Measurements from ENCODE around the gene SAMM50.

SAMM50 gene

DNA sequence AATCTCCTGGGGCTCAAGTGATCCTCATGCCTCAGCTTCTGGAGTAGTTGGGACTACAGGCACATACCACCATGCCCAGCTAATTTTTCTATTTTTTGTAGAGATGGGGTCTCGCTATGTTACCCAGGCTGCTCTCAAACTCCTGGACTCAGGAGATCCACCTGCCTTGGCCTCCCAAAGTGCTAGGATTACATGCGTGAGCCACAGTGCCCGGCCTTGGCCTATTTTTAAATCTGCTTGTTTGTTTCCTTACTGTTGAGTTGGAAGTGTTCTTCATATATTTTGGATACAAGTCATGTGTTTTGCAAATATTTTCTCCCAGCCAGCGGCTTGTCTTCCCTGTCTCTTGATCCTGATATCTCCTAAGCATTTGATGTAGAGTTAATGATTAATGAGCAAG lies 73.8 kb downstream of the SAMM50 start:
- TF ChIP-seq, protein P1, sequence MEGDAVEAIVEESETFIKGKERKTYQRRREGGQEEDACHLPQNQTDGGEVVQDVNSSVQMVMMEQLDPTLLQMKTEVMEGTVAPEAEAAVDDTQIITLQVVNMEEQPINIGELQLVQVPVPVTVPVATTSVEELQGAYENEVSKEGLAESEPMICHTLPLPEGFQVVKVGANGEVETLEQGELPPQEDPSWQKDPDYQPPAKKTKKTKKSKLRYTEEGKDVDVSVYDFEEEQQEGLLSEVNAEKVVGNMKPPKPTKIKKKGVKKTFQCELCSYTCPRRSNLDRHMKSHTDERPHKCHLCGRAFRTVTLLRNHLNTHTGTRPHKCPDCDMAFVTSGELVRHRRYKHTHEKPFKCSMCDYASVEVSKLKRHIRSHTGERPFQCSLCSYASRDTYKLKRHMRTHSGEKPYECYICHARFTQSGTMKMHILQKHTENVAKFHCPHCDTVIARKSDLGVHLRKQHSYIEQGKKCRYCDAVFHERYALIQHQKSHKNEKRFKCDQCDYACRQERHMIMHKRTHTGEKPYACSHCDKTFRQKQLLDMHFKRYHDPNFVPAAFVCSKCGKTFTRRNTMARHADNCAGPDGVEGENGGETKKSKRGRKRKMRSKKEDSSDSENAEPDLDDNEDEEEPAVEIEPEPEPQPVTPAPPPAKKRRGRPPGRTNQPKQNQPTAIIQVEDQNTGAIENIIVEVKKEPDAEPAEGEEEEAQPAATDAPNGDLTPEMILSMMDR (IDR thresholded peaks at IDR 0.05): no peak

DNA sequence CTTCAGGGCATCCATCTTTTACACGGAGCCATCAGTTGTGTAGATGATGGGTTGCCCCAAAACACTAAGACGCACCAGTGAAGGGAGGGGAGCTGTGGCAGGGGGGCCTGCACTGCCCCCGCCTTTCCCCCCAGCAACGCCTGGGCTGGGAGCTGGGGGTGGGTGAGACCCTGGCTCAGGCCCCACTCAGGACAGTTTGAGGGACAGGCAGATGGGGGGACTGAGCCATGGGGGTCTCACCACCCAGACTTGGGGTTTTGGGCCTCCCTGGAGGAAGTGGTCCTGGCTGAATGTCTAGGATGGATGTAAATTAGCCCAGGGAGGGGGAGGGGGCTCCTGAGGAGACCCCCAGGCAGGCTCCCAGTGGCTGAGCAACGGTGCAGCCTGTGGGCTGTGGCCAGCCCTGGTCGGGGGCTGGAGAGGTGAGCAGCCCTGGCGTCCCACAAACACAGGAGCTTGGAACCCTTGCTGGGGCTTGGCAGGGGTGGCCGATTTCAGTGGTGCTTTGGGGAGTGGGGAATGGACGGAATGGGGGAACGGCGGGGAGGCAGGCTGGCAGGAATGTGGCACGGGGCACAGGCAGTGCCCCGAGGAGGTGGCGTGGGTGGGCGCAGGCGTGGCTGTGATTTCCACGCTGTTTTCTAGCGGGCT lies 74.9 kb downstream of the SAMM50 start:
- TF ChIP-seq, protein P1 (IDR thresholded peaks at IDR 0.05): no peak

DNA sequence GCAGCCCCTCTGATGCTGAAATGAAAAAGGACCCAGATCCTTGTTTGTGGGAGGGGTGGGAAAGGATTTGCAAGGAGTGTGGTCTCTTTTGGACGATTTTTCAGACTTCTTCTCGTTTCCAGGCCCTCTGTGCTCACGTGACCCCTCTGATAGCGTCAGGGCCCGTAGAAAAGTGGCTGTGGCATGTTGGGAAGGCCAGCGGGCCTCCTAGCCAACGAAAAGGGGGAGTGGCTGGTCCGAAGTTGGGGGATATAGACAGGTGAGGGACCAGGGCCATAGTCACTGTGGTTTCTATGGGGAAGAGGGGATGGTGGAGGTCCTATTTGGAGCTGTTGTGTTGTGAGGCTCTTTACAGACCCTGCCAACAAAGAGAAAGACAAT lies 75.5 kb downstream of the SAMM50 start:
- TF ChIP-seq, protein P1 (IDR thresholded peaks at IDR 0.05): no peak

DNA sequence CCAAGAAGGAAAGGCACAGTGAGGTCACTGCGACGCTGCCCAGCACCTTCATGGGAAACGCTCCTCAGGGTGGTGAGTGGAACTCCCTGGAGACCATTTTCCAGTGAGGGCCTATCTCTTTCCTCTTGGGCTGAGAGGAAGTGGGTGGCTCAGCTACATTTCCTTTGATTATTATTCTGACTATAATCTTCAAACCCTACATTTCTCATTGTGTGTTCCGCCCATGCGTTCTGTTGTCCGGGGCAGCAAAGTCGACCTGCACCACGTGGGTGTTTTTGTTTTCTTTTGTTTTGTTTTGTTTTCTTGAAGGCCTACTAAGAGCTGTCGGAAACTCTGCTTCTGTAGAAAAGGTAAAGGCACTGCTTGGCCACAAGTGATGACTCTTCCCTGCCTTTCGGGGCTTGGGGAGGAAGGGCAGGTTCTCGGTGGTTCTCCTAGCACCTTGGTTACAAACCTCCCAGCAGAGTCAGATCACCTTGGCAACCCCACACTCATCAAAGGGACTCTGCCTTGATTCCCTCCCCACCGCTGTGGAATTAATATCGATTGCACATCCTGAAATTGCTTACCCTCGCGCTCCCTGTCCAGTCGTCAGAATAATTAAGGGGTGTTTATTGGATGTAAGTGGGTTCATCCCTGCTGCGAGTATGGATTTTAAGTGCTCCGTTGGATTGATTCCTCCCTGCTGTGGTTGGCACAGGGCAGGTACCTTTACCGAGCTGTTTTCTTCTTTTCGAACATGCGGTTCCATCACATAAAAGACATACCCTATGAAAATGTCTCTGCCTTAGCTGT lies 76.1 kb downstream of the SAMM50 start:
- TF ChIP-seq, protein P1 (IDR thresholded peaks at IDR 0.05): no peak

DNA sequence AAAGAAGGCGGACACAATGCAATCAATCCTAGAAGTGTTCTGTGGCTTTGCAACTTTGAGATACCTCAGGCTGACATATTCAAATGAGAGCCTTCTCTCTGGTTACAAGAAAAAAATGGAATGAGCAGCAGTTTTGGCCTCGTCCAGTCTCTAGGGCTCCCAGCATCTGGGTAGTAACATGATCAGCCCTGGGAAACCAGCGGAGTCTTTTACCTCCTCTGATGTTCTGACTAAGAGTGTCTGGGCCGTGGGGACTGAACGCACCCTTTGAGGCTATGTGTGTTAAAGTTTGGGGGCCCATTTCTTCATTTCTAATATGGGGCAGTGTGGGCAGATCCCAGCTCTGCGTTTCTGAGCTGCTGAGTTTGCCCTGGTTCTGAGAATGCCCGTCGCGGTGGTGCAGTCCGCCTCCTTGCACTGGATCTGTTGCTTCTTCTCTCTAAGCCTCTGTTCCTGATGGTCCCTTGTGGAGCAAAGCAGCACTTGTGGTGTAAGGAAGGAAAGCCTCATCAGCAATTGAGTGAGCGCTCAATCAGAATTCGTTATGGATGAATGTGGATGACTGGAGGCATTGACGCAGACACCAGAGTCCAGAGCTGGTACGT lies 77.0 kb downstream of the SAMM50 start:
- TF ChIP-seq, protein P1 (IDR thresholded peaks at IDR 0.05): no peak

DNA sequence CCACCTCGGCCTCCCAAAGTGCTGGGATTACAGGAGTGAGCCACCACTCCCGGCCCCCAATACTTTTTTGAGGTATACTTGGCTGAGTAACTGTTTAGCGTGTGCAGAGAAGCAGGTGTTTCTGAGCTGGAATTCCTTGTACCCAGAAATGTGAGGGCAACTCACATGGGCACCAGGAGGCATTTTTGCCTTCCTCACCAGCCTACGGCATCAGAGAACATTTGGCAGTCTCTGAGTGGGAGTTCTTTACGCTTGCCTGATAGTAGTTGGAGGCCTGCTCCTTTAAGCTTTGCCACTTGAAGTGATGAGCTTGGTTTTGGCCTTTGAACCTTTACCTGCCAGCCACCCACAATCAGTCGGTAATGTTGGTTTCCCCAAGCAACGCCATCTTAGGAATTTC lies 78.0 kb downstream of the SAMM50 start:
- TF ChIP-seq, protein P1 (IDR thresholded peaks at IDR 0.05): no peak

DNA sequence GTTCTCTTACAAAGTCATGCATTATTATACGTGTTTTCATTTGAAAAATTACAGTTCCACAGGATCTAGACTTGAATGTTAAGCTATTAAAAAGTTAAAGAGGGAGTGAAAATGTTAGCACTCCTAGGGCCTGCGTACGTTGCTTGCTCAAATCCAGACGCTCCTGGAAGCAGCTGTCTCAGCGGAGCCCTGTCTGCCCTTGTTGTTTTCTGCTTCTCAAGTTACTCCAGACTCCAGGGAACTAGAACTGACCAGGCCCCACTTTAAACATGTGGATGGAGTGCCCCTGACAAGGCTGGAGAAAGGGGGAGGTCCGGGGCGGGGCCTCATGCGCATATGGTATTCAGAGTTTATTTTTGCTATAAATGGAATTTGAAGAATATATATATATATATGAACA lies 78.5 kb downstream of the SAMM50 start:
- TF ChIP-seq, protein P1 (IDR thresholded peaks at IDR 0.05): no peak
